ENCODE data around the gene RELT. TPM values are rescaled to one million over a fixed set of nuclear protein-coding genes. Genes with fewer than 3 reads are reported as not detected.
A peak's percentile ranks its signal among the peaks of the same experiment; 100 is the strongest.

The RELT gene
- total and polyA plus RNA-seq, 9 donors: 0.38 to 4.7 (median 2.0) TPM

DNA sequence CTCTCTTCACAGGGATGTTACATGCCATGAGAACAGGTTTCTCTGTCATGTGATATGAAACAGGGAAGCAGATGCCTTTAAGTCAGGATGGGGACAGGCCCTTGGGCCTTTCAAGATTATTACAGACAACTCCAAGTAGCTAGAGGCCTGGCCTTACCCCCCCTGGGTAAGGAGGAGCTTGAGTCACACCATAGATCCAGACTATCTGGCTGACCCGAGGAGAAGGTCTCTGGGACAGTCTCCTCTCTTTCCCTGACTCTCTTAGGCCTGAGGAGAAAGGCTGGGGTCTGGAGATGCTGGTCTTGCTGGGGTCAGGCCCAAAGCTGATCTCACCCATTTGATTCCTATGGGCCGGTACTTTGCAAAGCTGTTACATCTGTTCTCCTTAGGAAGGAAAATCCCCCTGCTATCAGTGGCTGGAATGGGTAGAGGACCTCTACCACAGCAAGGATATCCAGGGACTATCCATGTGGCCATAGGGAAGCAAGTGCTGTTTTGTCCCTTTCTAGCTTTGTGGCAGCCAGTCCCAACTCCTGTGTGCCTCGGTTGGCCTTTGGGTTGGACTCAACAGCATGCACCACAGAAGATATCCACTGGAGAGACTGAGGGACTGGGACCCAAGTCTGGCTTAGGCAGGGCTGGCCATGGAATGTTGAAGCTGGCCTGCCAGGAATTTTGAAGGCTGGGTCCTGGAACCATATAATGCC is 25.2 kb downstream of the RELT start:
- Histone ChIP-seq H3K27ac (no peak overlapping the region), H3K9me3 (no peaks in the 10 kb centered on the region), H3K36me3 (no peaks in the 10 kb centered on the region), H3K27me3 (no peaks in the 10 kb centered on the region), H3K4me3 (no peak overlapping the region), H3K4me1 (ENCODE audit: insufficient read depth) (no peaks in the 10 kb centered on the region)
- DNase-seq: no peak
- intact Hi-C loops (cut with DNase I): loop anchor here in 1 of 4 donors (5.0 kb wide), 1 partner anchor 256 kb away; no protein-coding TSS in a partner anchor
- TF ChIP-seq POLR2A (IDR thresholded peaks at IDR 0.05) (no peak), EP300 (IDR thresholded peaks at IDR 0.05) (no peak)
- TF ChIP-seq, protein P1, sequence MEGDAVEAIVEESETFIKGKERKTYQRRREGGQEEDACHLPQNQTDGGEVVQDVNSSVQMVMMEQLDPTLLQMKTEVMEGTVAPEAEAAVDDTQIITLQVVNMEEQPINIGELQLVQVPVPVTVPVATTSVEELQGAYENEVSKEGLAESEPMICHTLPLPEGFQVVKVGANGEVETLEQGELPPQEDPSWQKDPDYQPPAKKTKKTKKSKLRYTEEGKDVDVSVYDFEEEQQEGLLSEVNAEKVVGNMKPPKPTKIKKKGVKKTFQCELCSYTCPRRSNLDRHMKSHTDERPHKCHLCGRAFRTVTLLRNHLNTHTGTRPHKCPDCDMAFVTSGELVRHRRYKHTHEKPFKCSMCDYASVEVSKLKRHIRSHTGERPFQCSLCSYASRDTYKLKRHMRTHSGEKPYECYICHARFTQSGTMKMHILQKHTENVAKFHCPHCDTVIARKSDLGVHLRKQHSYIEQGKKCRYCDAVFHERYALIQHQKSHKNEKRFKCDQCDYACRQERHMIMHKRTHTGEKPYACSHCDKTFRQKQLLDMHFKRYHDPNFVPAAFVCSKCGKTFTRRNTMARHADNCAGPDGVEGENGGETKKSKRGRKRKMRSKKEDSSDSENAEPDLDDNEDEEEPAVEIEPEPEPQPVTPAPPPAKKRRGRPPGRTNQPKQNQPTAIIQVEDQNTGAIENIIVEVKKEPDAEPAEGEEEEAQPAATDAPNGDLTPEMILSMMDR (IDR thresholded peaks at IDR 0.05): no peak
- 69 to 74% (median 72%) methylated on average over 3 of the region's 3 CpGs for WGBS, 3 donors

GRCh38 chr11:73401924-73402833 is 26.0 kb downstream of the RELT start:
- intact Hi-C loops (cut with DNase I): loop anchor here in 1 of 4 donors (5.0 kb wide), 1 partner anchor 255 kb away; no protein-coding TSS in a partner anchor
- DNase-seq: peak in 2 of 5 donors; percentile 10 to 24
- H3K9me3 ChIP-seq: no peaks in the 10 kb centered on the region
- no peaks in the 10 kb centered on the region for H3K4me1 ChIP-seq (ENCODE audit: insufficient read depth)
- no peaks in the 10 kb centered on the region for H3K36me3 ChIP-seq
- H3K27ac ChIP-seq: no peak overlapping the region
- no peaks in the 10 kb centered on the region for H3K27me3 ChIP-seq
- TF ChIP-seq POLR2A (IDR thresholded peaks at IDR 0.05) (no peak), EP300 (IDR thresholded peaks at IDR 0.05) (no peak)
- TF ChIP-seq, protein P1 (IDR thresholded peaks at IDR 0.05): no peak
- WGBS, 3 donors: 72 to 77% (median 73%) methylated on average over 15 of the region's 15 CpGs
- no peak overlapping the region for H3K4me3 ChIP-seq

DNA sequence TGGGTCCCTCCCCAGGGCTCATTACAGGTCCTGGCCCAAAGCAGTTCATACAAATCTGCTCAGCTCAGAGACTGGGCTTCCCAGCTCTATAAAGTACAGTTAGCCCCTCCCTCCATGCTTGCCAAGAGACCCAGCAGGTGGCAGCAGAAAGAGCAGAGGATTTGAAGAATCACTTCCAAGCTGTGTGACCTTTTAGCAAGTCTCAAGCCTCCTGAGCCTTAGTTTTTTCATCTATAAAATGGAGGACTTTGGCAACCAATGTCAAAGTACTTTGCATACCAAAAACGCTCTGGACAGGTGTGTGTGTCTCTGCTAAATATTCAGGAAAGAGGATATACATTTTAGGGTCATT is 26.6 kb downstream of the RELT start:
- H3K9me3 ChIP-seq: no peaks in the 10 kb centered on the region
- 78 to 91% (median 91%) methylated on average over 1 of the region's 1 CpG for WGBS, 3 donors
- no peak overlapping the region for H3K4me3 ChIP-seq
- intact Hi-C loops (cut with DNase I): loop anchor here in 1 of 4 donors (5.0 kb wide), 1 partner anchor 254 kb away; no protein-coding TSS in a partner anchor
- H3K36me3 ChIP-seq: no peaks in the 10 kb centered on the region
- no peak for TF ChIP-seq EP300 (IDR thresholded peaks at IDR 0.05)
- no peak for TF ChIP-seq POLR2A (IDR thresholded peaks at IDR 0.05)
- TF ChIP-seq, protein P1 (IDR thresholded peaks at IDR 0.05): no peak
- no peak overlapping the region for H3K27ac ChIP-seq
- H3K27me3 ChIP-seq: no peaks in the 10 kb centered on the region
- no peaks in the 10 kb centered on the region for H3K4me1 ChIP-seq (ENCODE audit: insufficient read depth)
- no peak for DNase-seq

DNA sequence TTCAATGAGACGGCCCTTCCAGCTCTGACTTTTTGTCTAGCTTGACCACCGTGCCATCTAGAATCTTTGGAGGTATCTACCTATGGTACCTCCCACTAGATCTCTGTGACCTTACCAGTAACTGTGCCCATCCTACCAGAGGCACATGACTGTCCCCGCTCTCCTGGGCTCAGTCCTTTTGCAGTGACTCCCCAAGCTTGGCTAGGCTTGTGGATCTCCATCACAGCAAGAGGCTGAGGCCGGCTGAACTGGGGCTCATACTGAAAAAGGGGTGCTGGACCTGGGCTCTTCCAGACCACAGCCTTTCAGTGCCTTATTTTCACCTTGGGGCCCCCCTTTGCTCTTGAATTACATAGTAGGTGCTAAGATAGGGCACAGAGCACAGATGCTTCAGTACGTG is 27.3 kb downstream of the RELT start:
- TF ChIP-seq EP300 (IDR thresholded peaks at IDR 0.05) (no peak), POLR2A (IDR thresholded peaks at IDR 0.05) (no peak)
- TF ChIP-seq, protein P1 (IDR thresholded peaks at IDR 0.05): no peak
- Histone ChIP-seq H3K4me3 (no peak overlapping the region), H3K9me3 (no peaks in the 10 kb centered on the region), H3K4me1 (ENCODE audit: insufficient read depth) (no peaks in the 10 kb centered on the region), H3K36me3 (no peaks in the 10 kb centered on the region), H3K27me3 (no peaks in the 10 kb centered on the region), H3K27ac (no peak overlapping the region)
- 87 to 91% (median 88%) methylated on average over 5 of the region's 5 CpGs for WGBS, 3 donors
- DNase-seq: peak in 1 of 5 donors; percentile 16
- intact Hi-C loops (cut with DNase I): loop anchor here in 1 of 4 donors (5.0 kb wide), 1 partner anchor 254 kb away; no protein-coding TSS in a partner anchor

All from ovary (tissue), 9 donors.